Mesenchymal stem cell (in vitro differentiated cells and primary cell): ENCODE measurements around the gene CEACAM18.
A peak's percentile ranks its signal among the peaks of the same experiment; 100 is the strongest.

Experiments
- DNase-seq: peaks from one replicate; pipeline ENCODE4 v3.0.0-alpha.2; 2013
- H2AFZ ChIP-seq: one replicate; pipeline ENCODE4 v1.6.1; 2013; ENCODE audit warnings: low read depth, mild to moderate bottlenecking, control low read depth, inconsistent platforms, low read length, moderate library complexity
- H2AK5ac ChIP-seq: 2 replicates; pipeline ENCODE4 v1.6.1; 2013; ENCODE audit warnings: low read length, moderate library complexity, mild to moderate bottlenecking, inconsistent platforms; ENCODE audit not compliant: severe bottlenecking
- H2BK120ac ChIP-seq: one replicate; pipeline ENCODE4 v1.6.1; 2013; ENCODE audit warnings: low read depth, mild to moderate bottlenecking, inconsistent platforms, low read length, moderate library complexity
- H2BK12ac ChIP-seq, 2 experiments: one replicate each; pipeline ENCODE4 v1.6.1; 2013; ENCODE audit warnings: inconsistent platforms in 2 of 2, low read length in 2 of 2, mild to moderate bottlenecking in 2 of 2, moderate library complexity in 2 of 2, control low read depth in 1 of 2
- H2BK15ac ChIP-seq: one replicate; pipeline ENCODE4 v1.6.1; 2013; ENCODE audit warnings: mild to moderate bottlenecking, low read depth, inconsistent platforms; ENCODE audit not compliant: poor library complexity, severe bottlenecking
- H2BK5ac ChIP-seq: 2 replicates; pipeline ENCODE4 v1.6.1; 2013; ENCODE audit warnings: low read depth, mild to moderate bottlenecking, low read length, control low read depth, inconsistent platforms; ENCODE audit not compliant: poor library complexity, severe bottlenecking
- H3K14ac ChIP-seq, 2 experiments: one replicate each; pipeline ENCODE4 v1.6.1; 2013; ENCODE audit warnings: inconsistent platforms in 2 of 2, low read length in 2 of 2, control low read depth in 1 of 2, mild to moderate bottlenecking in 1 of 2, moderate library complexity in 1 of 2
- H3K18ac ChIP-seq, 2 experiments: one replicate each; pipeline ENCODE4 v1.6.1; 2013; ENCODE audit warnings: inconsistent platforms in 2 of 2, low read length in 2 of 2, control low read depth in 1 of 2, low read depth in 1 of 2, mild to moderate bottlenecking in 1 of 2
- H3K23ac ChIP-seq, 2 experiments: one replicate each; pipeline ENCODE4 v1.6.1; 2013; ENCODE audit warnings: inconsistent platforms in 2 of 2, low read length in 2 of 2, mild to moderate bottlenecking in 2 of 2, moderate library complexity in 2 of 2, control low read depth in 1 of 2
- H3K27ac ChIP-seq: 2 replicates; pipeline ENCODE4 v1.5.1; 2013; ENCODE audit warnings: mild to moderate bottlenecking, moderate library complexity, low read length, control low read depth, inconsistent platforms; ENCODE audit not compliant: poor library complexity, severe bottlenecking
- H3K27me3 ChIP-seq, 2 experiments: 2 replicates each; pipeline versions ENCODE4 v1.6.1 to v1.7.0; 2013; ENCODE audit warnings: low read length in 2 of 2, mild to moderate bottlenecking in 2 of 2, moderate library complexity in 2 of 2, control low read depth in 1 of 2, inconsistent platforms in 1 of 2; ENCODE audit not compliant: control insufficient read depth in 1 of 2, insufficient read depth in 1 of 2
- H3K36me3 ChIP-seq, 2 experiments: 2 replicates each; pipeline versions ENCODE4 v1.6.1 to v1.7.0; 2013; ENCODE audit warnings: low read length in 2 of 2, control low read depth in 1 of 2, inconsistent platforms in 1 of 2, low read depth in 1 of 2, mild to moderate bottlenecking in 1 of 2; ENCODE audit not compliant: insufficient read depth in 2 of 2, control insufficient read depth in 1 of 2
- H3K4ac ChIP-seq, 2 experiments: one replicate each; pipeline ENCODE4 v1.6.1; 2013; ENCODE audit warnings: inconsistent platforms in 2 of 2, low read length in 2 of 2, mild to moderate bottlenecking in 2 of 2, moderate library complexity in 2 of 2, control low read depth in 1 of 2, low read depth in 1 of 2
- H3K4me1 ChIP-seq: 2 replicates; pipeline ENCODE4 v1.6.1; 2013; ENCODE audit warnings: low read depth, low read length, control low read depth; ENCODE audit not compliant: control insufficient read depth, insufficient read depth
- H3K4me2 ChIP-seq: 2 replicates; pipeline ENCODE4 v1.6.1; 2013; ENCODE audit warnings: low read length, mild to moderate bottlenecking, inconsistent platforms; ENCODE audit not compliant: poor library complexity, severe bottlenecking
- H3K4me3 ChIP-seq, 2 experiments: 2 replicates each; pipeline versions ENCODE4 v1.5.1 to v1.7.0; 2013; ENCODE audit warnings: low read length in 2 of 2, mild to moderate bottlenecking in 2 of 2, control low read depth in 1 of 2, low read depth in 1 of 2; ENCODE audit not compliant: insufficient read depth in 1 of 2
- H3K79me1 ChIP-seq: replicated peaks from 2 replicates; pipeline ENCODE4 v1.6.1; 2013; ENCODE audit warnings: mild to moderate bottlenecking, control low read depth, low read length, inconsistent platforms; ENCODE audit not compliant: poor library complexity, severe bottlenecking
- H3K9ac ChIP-seq: 2 replicates; pipeline ENCODE4 v1.7.0; 2013; ENCODE audit warnings: mild to moderate bottlenecking, low read length, moderate library complexity
- H3K9me3 ChIP-seq: 2 replicates; pipeline ENCODE4 v1.7.0; 2013; ENCODE audit warnings: mild to moderate bottlenecking, low read length; ENCODE audit not compliant: control insufficient read depth
- H4K8ac ChIP-seq: one replicate; pipeline ENCODE4 v1.6.1; 2013; ENCODE audit warnings: inconsistent platforms, mild to moderate bottlenecking, low read length, moderate library complexity
- H4K91ac ChIP-seq: one replicate; pipeline ENCODE4 v1.6.1; 2013; ENCODE audit warnings: mild to moderate bottlenecking, low read length, inconsistent platforms
- WGBS: methylation state at CpG from one replicate; pipeline ENCODE4 v1.1.7; 2013; ENCODE audit warnings: mixed read lengths; 5-methylcytosine and 5-hydroxymethylcytosine counted together

Gene CEACAM18

DNA sequence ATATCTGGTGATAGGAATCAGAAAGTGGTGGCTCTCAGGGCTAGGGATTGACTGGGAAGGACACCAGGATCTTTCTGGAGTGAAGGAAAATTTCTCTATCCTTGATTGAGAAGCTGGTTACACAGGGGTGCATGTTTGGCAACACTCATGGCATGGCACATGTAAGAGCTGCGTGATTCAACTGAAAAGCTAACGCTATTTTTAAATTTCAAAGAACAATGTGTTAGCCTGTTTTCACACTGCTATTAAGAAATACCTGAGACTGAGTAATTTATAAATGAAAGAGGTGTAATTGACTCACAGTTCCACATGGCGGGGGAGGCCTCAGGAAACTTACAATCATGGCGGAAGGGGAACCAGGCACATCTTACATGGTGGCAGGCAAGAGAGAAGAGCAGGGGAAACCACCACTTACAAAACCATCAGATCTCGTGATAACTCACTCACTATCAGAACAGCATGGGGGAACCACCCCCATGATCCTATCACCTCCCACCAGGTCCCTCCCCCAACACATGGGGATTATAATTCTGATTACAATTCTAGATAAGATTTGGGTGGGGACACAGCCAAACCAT, 27.5 kb upstream of the CEACAM18 start:
- Histone ChIP-seq H3K79me1 (no peaks in the 10 kb centered on the region), H2AK5ac (no peak overlapping the region)
- 71% methylated on average over 4 of the region's 5 CpGs for WGBS

GRCh38 chr19:51456541-51457290, 21.6 kb upstream of the CEACAM18 start:
- no peak overlapping the region for H3K9ac ChIP-seq
- no peak overlapping the region for H2AFZ ChIP-seq
- no peaks in the 10 kb centered on the region for H3K79me1 ChIP-seq
- H3K27ac ChIP-seq, result no peak overlapping the region
- H3K4me2 ChIP-seq, result no peak overlapping the region
- no peak for DNase-seq
- H3K4me1 ChIP-seq, result no peaks in the 10 kb centered on the region
- WGBS, result 66% methylated on average over 11 of the region's 11 CpGs
- H4K91ac ChIP-seq, result no peak overlapping the region
- H3K27me3 ChIP-seq, result peaks cover 0 to 39% of the 10 kb centered on the region in 2 experiments
- no peak overlapping the region for H3K23ac ChIP-seq
- H2AK5ac ChIP-seq, result no peak overlapping the region
- H3K9me3 ChIP-seq, result no peaks in the 10 kb centered on the region
- H3K4me3 ChIP-seq, result no peak overlapping the region
- H2BK15ac ChIP-seq, result no peak overlapping the region
- no peak overlapping the region for H3K4ac ChIP-seq
- H3K18ac ChIP-seq, result no peak overlapping the region
- H3K14ac ChIP-seq, result no peak overlapping the region
- no peak overlapping the region for H2BK5ac ChIP-seq
- no peak overlapping the region for H2BK120ac ChIP-seq
- H4K8ac ChIP-seq, result no peak overlapping the region
- no peak overlapping the region for H2BK12ac ChIP-seq
- no peaks in the 10 kb centered on the region for H3K36me3 ChIP-seq

More for the DNA sequence above, 27.5 kb upstream of the CEACAM18 start:
- H4K91ac ChIP-seq, result no peak overlapping the region
- H3K9me3 ChIP-seq, result no peaks in the 10 kb centered on the region
- H3K9ac ChIP-seq, result no peak overlapping the region
- no peak overlapping the region for H3K4me2 ChIP-seq
- no peak overlapping the region for H3K18ac ChIP-seq
- no peak overlapping the region for H3K23ac ChIP-seq
- H3K36me3 ChIP-seq, result no peaks in the 10 kb centered on the region
- no peak overlapping the region for H3K14ac ChIP-seq
- no peak overlapping the region for H2BK120ac ChIP-seq
- no peak overlapping the region for H3K27ac ChIP-seq
- peaks cover 0 to 11% of the 10 kb centered on the region in 2 experiments for H3K27me3 ChIP-seq
- no peak overlapping the region for H2BK15ac ChIP-seq
- no peak overlapping the region for H2BK12ac ChIP-seq
- DNase-seq, result no peak
- H4K8ac ChIP-seq, result no peak overlapping the region
- H2AFZ ChIP-seq, result no peak overlapping the region
- no peak overlapping the region for H3K4ac ChIP-seq
- no peak overlapping the region for H3K4me3 ChIP-seq
- no peaks in the 10 kb centered on the region for H3K4me1 ChIP-seq
- H2BK5ac ChIP-seq, result no peak overlapping the region

- Histone ChIP-seq H2BK15ac (no peak overlapping the region), H3K27me3 (peaks cover 0 to 45% of the 10 kb centered on the region in 2 experiments), H3K4me1 (no peaks in the 10 kb centered on the region), H2BK12ac (no peak overlapping the region), H2BK5ac (no peak overlapping the region), H3K14ac (no peak overlapping the region), H3K4ac (no peak overlapping the region), H3K4me2 (no peak overlapping the region), H3K27ac (no peak overlapping the region), H3K9me3 (no peaks in the 10 kb centered on the region), H4K8ac (no peak overlapping the region), H3K36me3 (no peaks in the 10 kb centered on the region), H4K91ac (no peak overlapping the region), H2BK120ac (no peak overlapping the region), H3K79me1 (no peaks in the 10 kb centered on the region), H3K23ac (no peak overlapping the region), H3K4me3 (no peak overlapping the region), H3K9ac (no peak overlapping the region), H2AK5ac (no peak overlapping the region), H2AFZ (no peak overlapping the region), H3K18ac (no peak overlapping the region)
- no peak for DNase-seq
- WGBS, result 78% methylated on average over 11 of the region's 11 CpGs
These were observed 20.9 kb upstream of the CEACAM18 start for GRCh38 chr19:51457351-51458013.

DNA sequence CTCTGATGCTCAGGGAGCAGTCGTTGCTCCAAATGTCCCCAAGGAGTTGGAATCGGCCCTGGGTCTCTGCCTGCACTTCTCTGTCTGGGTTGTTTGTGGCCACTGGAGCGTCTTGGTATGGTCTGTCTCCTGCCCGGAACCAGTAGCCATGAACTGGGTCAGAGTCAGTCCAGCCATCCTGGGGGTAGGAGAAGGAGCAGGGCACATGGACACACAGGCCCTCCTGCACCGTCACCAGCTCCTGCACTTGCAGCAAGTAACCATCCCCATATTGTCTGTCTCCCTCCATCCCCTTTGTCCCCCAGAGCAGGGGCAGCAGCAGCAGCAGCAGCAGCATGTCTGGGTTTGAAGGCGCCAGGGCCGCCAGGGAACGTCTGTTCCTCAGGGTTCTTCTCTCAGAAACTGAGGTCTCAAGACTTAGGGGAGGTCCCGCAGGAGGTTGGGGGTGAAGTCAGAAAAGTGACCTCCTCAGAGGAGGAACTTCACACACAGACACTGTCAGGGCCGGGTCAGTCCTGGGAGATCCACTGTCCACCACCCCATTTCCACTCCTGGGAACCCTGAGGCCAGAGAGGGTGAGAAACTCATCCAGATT, 20.2 kb upstream of the CEACAM18 start, which contains the start of gene SIGLEC8:
Gene SIGLEC8 (minus strand): TSS at position 404 of the 595 bp plus-strand sequence. CDS start 67 bp downstream, at position 337.
- Histone ChIP-seq H3K18ac (no peak within 1 kb of the TSS), H3K9ac (no peak within 1 kb of the TSS), H3K27ac (no peak within 1 kb of the TSS), H3K4me2 (no peak within 1 kb of the TSS), H3K4me3 (no peak within 1 kb of the TSS), H4K91ac (no peak within 1 kb of the TSS), H3K36me3 (no peaks in the 10 kb centered on the region), H4K8ac (peak within 1 kb of the TSS; percentile 16), H2AK5ac (no peak within 1 kb of the TSS), H2AFZ (no peak within 1 kb of the TSS), H2BK15ac (no peak within 1 kb of the TSS), H2BK5ac (no peak within 1 kb of the TSS), H3K4me1 (no peaks in the 10 kb centered on the region), H2BK12ac (no peak within 1 kb of the TSS), H3K27me3 (peaks cover 0 to 51% of the 10 kb centered on the region in 2 experiments), H3K79me1 (no peaks in the 10 kb centered on the region), H3K9me3 (no peaks in the 10 kb centered on the region), H3K23ac (no peak within 1 kb of the TSS), H3K4ac (no peak within 1 kb of the TSS), H2BK120ac (no peak within 1 kb of the TSS), H3K14ac (no peak within 1 kb of the TSS)
- DNase-seq, result no peak
- WGBS, result 70% methylated on average over 8 of the region's 10 CpGs
